ENCODE measurements around the gene NFIL3.
A peak's percentile ranks its signal among the peaks of the same experiment; 100 is the strongest.
"Not testable (repeated sequence)": the region's sequence is repeated elsewhere in the genome, so short reads cannot be mapped to it uniquely, and the experiment has no call there.

Gene NFIL3

GRCh38 chr9:91395553-91396471 lies 27.8 kb downstream of the NFIL3 start:
- no peak for DNase-seq (ENCODE audit: low read depth in 2 of 2)

- no peak for DNase-seq (ENCODE audit: low read depth in 2 of 2)
These were observed 28.5 kb downstream of the NFIL3 start for GRCh38 chr9:91395106-91395552.

- no peak for DNase-seq (ENCODE audit: low read depth in 2 of 2)
These were observed 29.8 kb downstream of the NFIL3 start for GRCh38 chr9:91393826-91394225.

GRCh38 chr9:91392435-91392834 lies 31.2 kb downstream of the NFIL3 start:
- DNase-seq (ENCODE audit: low read depth in 2 of 2), result no peak

- no peak for DNase-seq (ENCODE audit: low read depth in 2 of 2)
These were observed 31.8 kb downstream of the NFIL3 start for GRCh38 chr9:91391818-91392217.

GRCh38 chr9:91391412-91391811 lies 32.2 kb downstream of the NFIL3 start:
- DNase-seq (ENCODE audit: low read depth in 2 of 2), result no peak

- not testable (repeated sequence) for DNase-seq (ENCODE audit: low read depth in 2 of 2)
These were observed 33.9 kb downstream of the NFIL3 start for GRCh38 chr9:91389686-91390085.

- no peak for DNase-seq (ENCODE audit: low read depth in 2 of 2)
These were observed 36.9 kb downstream of the NFIL3 start for GRCh38 chr9:91386765-91387164.

GRCh38 chr9:91384954-91385353 lies 38.7 kb downstream of the NFIL3 start:
- DNase-seq (ENCODE audit: low read depth in 2 of 2), result no peak

GRCh38 chr9:91383577-91383976 lies 40.1 kb downstream of the NFIL3 start:
- no peak for DNase-seq (ENCODE audit: low read depth in 2 of 2)

- no peak for DNase-seq (ENCODE audit: low read depth in 2 of 2)
These were observed 41.3 kb downstream of the NFIL3 start for GRCh38 chr9:91382298-91382697.

GRCh38 chr9:91379426-91379825 lies 44.2 kb downstream of the NFIL3 start:
- DNase-seq (ENCODE audit: low read depth in 2 of 2), result no peak

- no peak for DNase-seq (ENCODE audit: low read depth in 2 of 2)
These were observed 44.9 kb downstream of the NFIL3 start for GRCh38 chr9:91378695-91379127.

GRCh38 chr9:91378054-91378453 lies 45.6 kb downstream of the NFIL3 start:
- DNase-seq (ENCODE audit: low read depth in 2 of 2), result not testable (repeated sequence)

- no peak for DNase-seq (ENCODE audit: low read depth in 2 of 2)
These were observed 47.4 kb downstream of the NFIL3 start for GRCh38 chr9:91376239-91376638.

- no peak for DNase-seq (ENCODE audit: low read depth in 2 of 2)
These were observed 48.7 kb downstream of the NFIL3 start for GRCh38 chr9:91374939-91375338.

GRCh38 chr9:91371894-91372293 lies 51.7 kb downstream of the NFIL3 start:
- DNase-seq (ENCODE audit: low read depth in 2 of 2), result no peak

GRCh38 chr9:91370006-91370405 lies 53.6 kb downstream of the NFIL3 start:
- DNase-seq (ENCODE audit: low read depth in 2 of 2), result not testable (repeated sequence)

- no peak for DNase-seq (ENCODE audit: low read depth in 2 of 2)
These were observed 58.9 kb downstream of the NFIL3 start for GRCh38 chr9:91364702-91365101.

- DNase-seq (ENCODE audit: low read depth in 2 of 2), result no peak
These were observed 59.6 kb downstream of the NFIL3 start for GRCh38 chr9:91364005-91364404.

- no peak for DNase-seq (ENCODE audit: low read depth in 2 of 2)
These were observed 61.5 kb downstream of the NFIL3 start for GRCh38 chr9:91362051-91362611.

GRCh38 chr9:91361291-91362050 lies 62.2 kb downstream of the NFIL3 start, which contains the start of gene AUH:
TSS of gene AUH (minus strand) at chr9:91361918. CDS start at chr9:91361889, 29 bp downstream.
- DNase-seq (ENCODE audit: low read depth in 2 of 2), result peak; percentile 64 to 74

Data from stimulated activated CD8-positive, alpha-beta memory T cell treated with anti-CD3 and anti-CD28 coated beads, Interleukin-15, amount 100 ng/mL, for 4 hours (primary cell).